ENCODE results near the gene SCN4A. TPM values are rescaled to one million over a fixed set of nuclear protein-coding genes. Genes with fewer than 3 reads are reported as not detected.
"Not testable (repeated sequence)": the region's sequence is repeated elsewhere in the genome, so short reads cannot be mapped to it uniquely, and the experiment has no call there.

SCN4A gene
- total RNA-seq (0.19 TPM), polyA plus RNA-seq (0.46 TPM)
- long read RNA-seq, donor 1, result 0 reads
- long read RNA-seq, donor 2, result 0 reads
- long read RNA-seq, donor 3, result 0 reads
- long read RNA-seq, donor 4, result 0 reads
- long read RNA-seq, donor 5, result 0 reads
- long read RNA-seq, donor 6, result 0 reads
- long read RNA-seq, donor 7, result 0 reads
- long read RNA-seq, donor 8, result 0 reads
- long read RNA-seq, donor 9, result 0 reads
- long read RNA-seq, donor 10, result 0 reads

GRCh38 chr17:63972796-63973195, at the start of gene SCN4A:
TSS of gene SCN4A (minus strand) at chr17:63972918. CDS start at chr17:63972841, 77 bp downstream.
- WGBS, result 98% methylated on average over 14 of the region's 14 CpGs
- Histone ChIP-seq H3K27ac (ENCODE audit: low read depth in 1 of 2, low read length in 1 of 2) (no peak within 1 kb of the TSS), H3K4me1 (ENCODE audit: control insufficient read depth in 2 of 2, insufficient read depth in 2 of 2, low read length in 2 of 2) (peaks cover 0 to 3% of the 10 kb centered on the region in 2 donors), H3K36me3 (ENCODE audit: control insufficient read depth in 2 of 2, insufficient read depth in 2 of 2, low read length in 1 of 2) (no peaks in the 10 kb centered on the region), H3K4me3 (ENCODE audit: low read length in 2 of 2) (no peak within 1 kb of the TSS), H3K9me3 (ENCODE audit: control insufficient read depth in 2 of 2, insufficient read depth in 1 of 2, low read length in 1 of 2) (no peaks in the 10 kb centered on the region), H3K27me3 (ENCODE audit: control insufficient read depth in 2 of 2, insufficient read depth in 1 of 2, low read length in 1 of 2) (no peaks in the 10 kb centered on the region)
- no peak for DNase-seq (ENCODE audit: low read depth in 6 of 9, low spot score in 9 of 9)

- Histone ChIP-seq H3K36me3 (ENCODE audit: control insufficient read depth in 2 of 2, insufficient read depth in 2 of 2, low read length in 1 of 2) (no peaks in the 10 kb centered on the region), H3K27me3 (ENCODE audit: control insufficient read depth in 2 of 2, insufficient read depth in 1 of 2, low read length in 1 of 2) (no peaks in the 10 kb centered on the region), H3K4me1 (ENCODE audit: control insufficient read depth in 2 of 2, insufficient read depth in 2 of 2, low read length in 2 of 2) (peaks cover 31 to 64% of the 10 kb centered on the region in 2 donors), H3K9me3 (ENCODE audit: control insufficient read depth in 2 of 2, insufficient read depth in 1 of 2, low read length in 1 of 2) (peaks cover 0 to 3% of the 10 kb centered on the region in 2 donors), H3K4me3 (ENCODE audit: low read length in 2 of 2) (peak within 1 kb of the TSS; percentile 57 to 61), H3K27ac (ENCODE audit: low read depth in 1 of 2, low read length in 1 of 2) (peak within 1 kb of the TSS; percentile 93 to 97)
- WGBS, result under 1% methylated on average over 23 of the region's 23 CpGs
- DNase-seq (ENCODE audit: low read depth in 6 of 9, low spot score in 9 of 9), result peak; percentile 76 to 95 (median 88)
These were observed 47.5 kb upstream of the SCN4A start, which contains the start of gene ICAM2 for GRCh38 chr17:64020056-64020766. TSS of gene ICAM2 (minus strand) at chr17:64020633. CDS start at chr17:64006691, 13,942 bp downstream.

- Histone ChIP-seq H3K27ac (ENCODE audit: low read depth in 1 of 2, low read length in 1 of 2) (peak overlapping the region; percentile 93 to 97), H3K4me1 (ENCODE audit: control insufficient read depth in 2 of 2, insufficient read depth in 2 of 2, low read length in 2 of 2) (peaks cover 31 to 64% of the 10 kb centered on the region in 2 donors), H3K4me3 (ENCODE audit: low read length in 2 of 2) (peak overlapping the region; percentile 57 to 61)
- not testable (repeated sequence) for DNase-seq (ENCODE audit: low read depth in 6 of 9, low spot score in 9 of 9); H3K27me3 ChIP-seq (ENCODE audit: control insufficient read depth in 2 of 2, insufficient read depth in 1 of 2, low read length in 1 of 2); H3K36me3 ChIP-seq (ENCODE audit: control insufficient read depth in 2 of 2, insufficient read depth in 2 of 2, low read length in 1 of 2); H3K9me3 ChIP-seq (ENCODE audit: control insufficient read depth in 2 of 2, insufficient read depth in 1 of 2, low read length in 1 of 2)
- 45% methylated on average over 9 of the region's 9 CpGs for WGBS
These were observed 46.8 kb upstream of the SCN4A start for GRCh38 chr17:64019551-64019961.

GRCh38 chr17:64017381-64017980, 44.8 kb upstream of the SCN4A start:
- Histone ChIP-seq H3K27ac (ENCODE audit: low read depth in 1 of 2, low read length in 1 of 2) (no peak overlapping the region), H3K27me3 (ENCODE audit: control insufficient read depth in 2 of 2, insufficient read depth in 1 of 2, low read length in 1 of 2) (no peaks in the 10 kb centered on the region), H3K9me3 (ENCODE audit: control insufficient read depth in 2 of 2, insufficient read depth in 1 of 2, low read length in 1 of 2) (peaks cover 0 to 3% of the 10 kb centered on the region in 2 donors), H3K36me3 (ENCODE audit: control insufficient read depth in 2 of 2, insufficient read depth in 2 of 2, low read length in 1 of 2) (no peaks in the 10 kb centered on the region), H3K4me3 (ENCODE audit: low read length in 2 of 2) (no peak overlapping the region), H3K4me1 (ENCODE audit: control insufficient read depth in 2 of 2, insufficient read depth in 2 of 2, low read length in 2 of 2) (peaks cover 28 to 50% of the 10 kb centered on the region in 2 donors)
- 72% methylated on average over 2 of the region's 2 CpGs for whole genome bisulfite sequencing
- no peak for DNase-seq (ENCODE audit: low read depth in 6 of 9, low spot score in 9 of 9)

- no peaks in the 10 kb centered on the region for H3K27me3 ChIP-seq (ENCODE audit: control insufficient read depth in 2 of 2, insufficient read depth in 1 of 2, low read length in 1 of 2)
- no peaks in the 10 kb centered on the region for H3K36me3 ChIP-seq (ENCODE audit: control insufficient read depth in 2 of 2, insufficient read depth in 2 of 2, low read length in 1 of 2)
- H3K27ac ChIP-seq (ENCODE audit: low read depth in 1 of 2, low read length in 1 of 2), result peak overlapping the region in 1 of 2 donors; percentile 77
- no peak overlapping the region for H3K4me3 ChIP-seq (ENCODE audit: low read length in 2 of 2)
- peaks cover 26 to 45% of the 10 kb centered on the region in 2 donors for H3K4me1 ChIP-seq (ENCODE audit: control insufficient read depth in 2 of 2, insufficient read depth in 2 of 2, low read length in 2 of 2)
- DNase-seq (ENCODE audit: low read depth in 6 of 9, low spot score in 9 of 9), result no peak
- 38% methylated on average over 3 of the region's 3 CpGs for WGBS
- H3K9me3 ChIP-seq (ENCODE audit: control insufficient read depth in 2 of 2, insufficient read depth in 1 of 2, low read length in 1 of 2), result peaks cover 0 to 3% of the 10 kb centered on the region in 2 donors
These were observed 44.3 kb upstream of the SCN4A start for GRCh38 chr17:64016974-64017373.

GRCh38 chr17:64016231-64016784, 43.6 kb upstream of the SCN4A start:
- DNase-seq (ENCODE audit: low read depth in 6 of 9, low spot score in 9 of 9), result peak in 1 of 9 donors; percentile 57
- no peak overlapping the region for H3K4me3 ChIP-seq (ENCODE audit: low read length in 2 of 2)
- 17% methylated on average over 5 of the region's 5 CpGs for whole genome bisulfite sequencing
- H3K27me3 ChIP-seq (ENCODE audit: control insufficient read depth in 2 of 2, insufficient read depth in 1 of 2, low read length in 1 of 2), result no peaks in the 10 kb centered on the region
- H3K36me3 ChIP-seq (ENCODE audit: control insufficient read depth in 2 of 2, insufficient read depth in 2 of 2, low read length in 1 of 2), result no peaks in the 10 kb centered on the region
- H3K27ac ChIP-seq (ENCODE audit: low read depth in 1 of 2, low read length in 1 of 2), result peak overlapping the region; percentile 74 to 77
- peaks cover 0 to 3% of the 10 kb centered on the region in 2 donors for H3K9me3 ChIP-seq (ENCODE audit: control insufficient read depth in 2 of 2, insufficient read depth in 1 of 2, low read length in 1 of 2)
- peaks cover 26 to 42% of the 10 kb centered on the region in 2 donors for H3K4me1 ChIP-seq (ENCODE audit: control insufficient read depth in 2 of 2, insufficient read depth in 2 of 2, low read length in 2 of 2)

GRCh38 chr17:64015447-64015846, 42.7 kb upstream of the SCN4A start:
- H3K36me3 ChIP-seq (ENCODE audit: control insufficient read depth in 2 of 2, insufficient read depth in 2 of 2, low read length in 1 of 2), result no peaks in the 10 kb centered on the region
- peaks cover 0 to 3% of the 10 kb centered on the region in 2 donors for H3K9me3 ChIP-seq (ENCODE audit: control insufficient read depth in 2 of 2, insufficient read depth in 1 of 2, low read length in 1 of 2)
- no peaks in the 10 kb centered on the region for H3K27me3 ChIP-seq (ENCODE audit: control insufficient read depth in 2 of 2, insufficient read depth in 1 of 2, low read length in 1 of 2)
- peak overlapping the region; percentile 61 to 74 for H3K27ac ChIP-seq (ENCODE audit: low read depth in 1 of 2, low read length in 1 of 2)
- WGBS, result 98% methylated on average over 6 of the region's 6 CpGs
- H3K4me1 ChIP-seq (ENCODE audit: control insufficient read depth in 2 of 2, insufficient read depth in 2 of 2, low read length in 2 of 2), result peaks cover 22 to 34% of the 10 kb centered on the region in 2 donors
- no peak overlapping the region for H3K4me3 ChIP-seq (ENCODE audit: low read length in 2 of 2)
- no peak for DNase-seq (ENCODE audit: low read depth in 6 of 9, low spot score in 9 of 9)

GRCh38 chr17:64009571-64010402, 37.1 kb upstream of the SCN4A start:
- WGBS, result 81% methylated on average over 8 of the region's 8 CpGs
- no peak for DNase-seq (ENCODE audit: low read depth in 6 of 9, low spot score in 9 of 9)
- Histone ChIP-seq H3K27ac (ENCODE audit: low read depth in 1 of 2, low read length in 1 of 2) (no peak overlapping the region), H3K36me3 (ENCODE audit: control insufficient read depth in 2 of 2, insufficient read depth in 2 of 2, low read length in 1 of 2) (peaks cover 18 to 22% of the 10 kb centered on the region in 2 donors), H3K27me3 (ENCODE audit: control insufficient read depth in 2 of 2, insufficient read depth in 1 of 2, low read length in 1 of 2) (no peaks in the 10 kb centered on the region), H3K4me1 (ENCODE audit: control insufficient read depth in 2 of 2, insufficient read depth in 2 of 2, low read length in 2 of 2) (peaks cover 0 to 7% of the 10 kb centered on the region in 2 donors), H3K9me3 (ENCODE audit: control insufficient read depth in 2 of 2, insufficient read depth in 1 of 2, low read length in 1 of 2) (peaks cover 0 to 4% of the 10 kb centered on the region in 2 donors), H3K4me3 (ENCODE audit: low read length in 2 of 2) (no peak overlapping the region)

Measured in thymus (tissue), 14 donors.